ENCODE measurements around the gene PTPRA.
"Not testable (repeated sequence)": the region's sequence is repeated elsewhere in the genome, so short reads cannot be mapped to it uniquely, and the experiment has no call there.

PTPRA gene

DNA sequence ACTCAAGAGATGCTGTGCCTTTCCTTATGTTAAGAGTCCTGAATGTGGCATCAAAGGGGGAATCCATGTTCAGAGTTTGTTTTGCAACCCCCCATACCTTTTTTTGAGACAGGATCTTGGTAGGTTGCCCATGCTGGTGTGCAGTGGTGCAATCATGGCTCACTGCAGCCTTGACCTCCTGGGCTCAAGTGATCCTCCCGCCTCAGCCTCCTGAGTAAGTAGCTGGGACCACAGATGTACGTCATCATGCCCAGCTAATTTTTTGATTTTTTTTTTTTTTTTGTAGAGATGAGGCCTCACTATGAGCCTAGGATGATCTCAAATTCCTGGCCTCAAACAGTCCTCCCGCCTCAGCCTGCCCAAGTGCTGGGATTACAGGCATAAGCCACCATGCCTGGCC lies 16.5 kb downstream of the PTPRA start:
- no peak for TF ChIP-seq CTCF (IDR thresholded peaks at IDR 0.05; ENCODE audit: low read depth, low read length)
- no peak for DNase-seq (ENCODE audit: extremely low read depth, low read depth)

GRCh38 chr20:2890742-2891141 lies 17.5 kb downstream of the PTPRA start:
- no peak for TF ChIP-seq CTCF (IDR thresholded peaks at IDR 0.05; ENCODE audit: low read depth, low read length)
- DNase-seq (ENCODE audit: extremely low read depth, low read depth): no peak

GRCh38 chr20:2891343-2891742 lies 18.1 kb downstream of the PTPRA start:
- DNase-seq (ENCODE audit: extremely low read depth, low read depth): no peak
- no peak for TF ChIP-seq CTCF (IDR thresholded peaks at IDR 0.05; ENCODE audit: low read depth, low read length)

DNA sequence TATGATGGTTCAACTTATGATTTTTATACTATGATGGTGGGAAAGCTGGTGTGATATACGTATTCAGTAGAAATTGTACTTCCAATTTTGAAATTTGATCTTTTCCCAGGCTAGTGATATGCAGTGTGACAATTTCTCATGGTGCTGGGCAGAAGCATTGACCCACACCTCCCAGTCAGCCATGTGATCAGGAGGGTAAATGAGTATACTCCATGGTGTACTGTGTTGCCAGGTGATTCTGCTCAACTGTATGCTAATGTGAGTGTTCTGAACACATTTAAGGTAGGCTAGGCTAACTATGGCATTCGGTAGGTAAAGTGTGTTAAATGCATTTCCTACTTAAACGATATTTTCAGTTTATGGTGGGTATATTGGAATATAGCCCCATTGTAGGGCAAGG lies 19.1 kb downstream of the PTPRA start:
- TF ChIP-seq CTCF (IDR thresholded peaks at IDR 0.05; ENCODE audit: low read depth, low read length): no peak
- no peak for DNase-seq (ENCODE audit: extremely low read depth, low read depth)

GRCh38 chr20:2894221-2894620 lies 20.9 kb downstream of the PTPRA start:
- no peak for TF ChIP-seq CTCF (IDR thresholded peaks at IDR 0.05; ENCODE audit: low read depth, low read length)

DNA sequence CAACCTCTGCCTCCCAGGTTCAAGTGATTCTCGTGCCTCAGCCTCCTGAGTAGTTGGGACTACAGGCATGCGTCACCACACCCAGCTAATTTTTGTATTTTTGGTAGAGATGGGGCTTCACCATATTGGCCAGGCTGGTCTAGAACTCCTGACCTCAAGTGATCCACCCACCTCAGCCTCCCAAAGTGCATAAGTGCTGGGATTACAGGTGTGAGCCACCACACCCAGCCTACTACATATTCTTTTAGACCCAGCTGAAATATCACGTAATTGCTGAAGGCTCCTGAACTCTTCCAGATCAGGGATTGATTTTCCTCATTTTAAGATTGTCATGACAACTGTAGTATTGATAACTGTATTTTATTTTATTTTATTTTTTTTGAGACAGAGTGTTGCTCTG lies 21.9 kb downstream of the PTPRA start:
- not testable (repeated sequence) for DNase-seq (ENCODE audit: extremely low read depth, low read depth)

More at GRCh38 chr20:2894221-2894620, 20.9 kb downstream of the PTPRA start:
- DNase-seq (ENCODE audit: extremely low read depth, low read depth): no peak

DNA sequence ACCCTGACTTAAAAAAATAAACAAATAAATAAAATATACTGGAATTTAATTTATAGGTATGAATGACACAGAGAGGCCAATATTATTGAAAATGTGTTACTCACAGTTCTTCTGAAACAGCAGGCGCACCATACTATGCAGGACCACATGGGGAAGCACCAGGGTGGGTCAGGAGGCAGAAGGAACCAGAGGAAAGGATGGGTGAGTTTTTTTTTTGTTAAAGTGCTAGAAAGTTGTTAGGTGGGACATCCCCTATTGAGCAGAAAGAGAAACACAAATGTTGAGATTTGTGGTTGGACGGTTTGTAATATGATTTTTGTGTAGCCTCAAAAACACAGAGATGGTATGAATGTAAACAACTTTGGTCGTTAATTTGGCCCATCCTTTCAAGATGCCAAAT lies 26.0 kb downstream of the PTPRA start:
- no peak for TF ChIP-seq CTCF (IDR thresholded peaks at IDR 0.05; ENCODE audit: low read depth, low read length)
- DNase-seq (ENCODE audit: extremely low read depth, low read depth): no peak

- no peak for TF ChIP-seq CTCF (IDR thresholded peaks at IDR 0.05; ENCODE audit: low read depth, low read length)
- no peak for DNase-seq (ENCODE audit: extremely low read depth, low read depth)
Measured at GRCh38 chr20:2900845-2901592, 27.7 kb downstream of the PTPRA start.
